Activated CD4-positive, alpha-beta T cell treated with anti-CD3 and anti-CD28 coated beads, Interleukin-2, amount 50 U/mL, for 16 hours (primary cell): ENCODE data around the gene ARAP2.

Experiments used
- DNase-seq: peaks from one replicate; pipeline ENCODE4 v3.0.0-alpha.2; 2020

ARAP2 gene

GRCh38 chr4:36255577-36255976, 11.3 kb upstream of the ARAP2 start:
- peak; percentile 79 for DNase-seq

- DNase-seq, result no peak
Observed at GRCh38 chr4:36254371-36254770, 10.1 kb upstream of the ARAP2 start.

- DNase-seq, result no peak
Observed at GRCh38 chr4:36251983-36252382, 7.7 kb upstream of the ARAP2 start.

- DNase-seq, result peak; percentile 37
Observed at GRCh38 chr4:36249610-36250009, 5.3 kb upstream of the ARAP2 start.

- peak; percentile 51 for DNase-seq
Observed at GRCh38 chr4:36243355-36244256, 708 bp downstream of the ARAP2 start.

GRCh38 chr4:36242629-36243354, 1.5 kb downstream of the ARAP2 start:
- DNase-seq, result no peak

- peak; percentile 67 for DNase-seq
Observed at GRCh38 chr4:36241771-36242170, 2.5 kb downstream of the ARAP2 start.

GRCh38 chr4:36237366-36238313, 6.7 kb downstream of the ARAP2 start:
- DNase-seq, result no peak

- no peak for DNase-seq
Observed at GRCh38 chr4:36236159-36236558, 8.2 kb downstream of the ARAP2 start.

GRCh38 chr4:36235306-36235705, 9.0 kb downstream of the ARAP2 start:
- DNase-seq, result no peak

- no peak for DNase-seq
Observed at GRCh38 chr4:36233567-36234266, 10.6 kb downstream of the ARAP2 start.

GRCh38 chr4:36230534-36230933, 13.8 kb downstream of the ARAP2 start:
- DNase-seq, result no peak

GRCh38 chr4:36227913-36228312, 16.4 kb downstream of the ARAP2 start:
- no peak for DNase-seq

- no peak for DNase-seq
Observed at GRCh38 chr4:36226430-36227227, 17.7 kb downstream of the ARAP2 start.

GRCh38 chr4:36224972-36225903, 19.1 kb downstream of the ARAP2 start:
- no peak for DNase-seq

- no peak for DNase-seq
Observed at GRCh38 chr4:36222702-36223101, 21.6 kb downstream of the ARAP2 start.

GRCh38 chr4:36220776-36221175, 23.5 kb downstream of the ARAP2 start:
- DNase-seq, result no peak

GRCh38 chr4:36218121-36218520, 26.2 kb downstream of the ARAP2 start:
- no peak for DNase-seq

- no peak for DNase-seq
Observed at GRCh38 chr4:36215627-36216026, 28.7 kb downstream of the ARAP2 start.
